DOHH2 (cell line): ENCODE results near the gene CDK14.

ENCODE experiments used
- H3F3A ChIP-seq: fragments of 200-600 bp; sonication (generic), shearing (Covaris generic); 2 replicates; pipeline ENCODE4 v1.6.0; 2016; ENCODE audit warnings: antibody characterized with exemption, mild to moderate bottlenecking; ENCODE audit not compliant: control insufficient read depth, insufficient read depth
- H3K27ac ChIP-seq: fragments of 200-600 bp; sonication (generic); 2 replicates; pipeline ENCODE4 v1.5.1; 2014; ENCODE audit warnings: low read depth, mild to moderate bottlenecking, low read length, moderate library complexity
- H3K27me3 ChIP-seq: fragments of 200-600 bp; sonication (generic); 2 replicates; pipeline ENCODE4 v1.6.1; 2014; ENCODE audit warnings: mild to moderate bottlenecking, low read length, mixed read lengths; ENCODE audit not compliant: control insufficient read depth
- H3K36me3 ChIP-seq: fragments of 200-600 bp; sonication (generic); 2 replicates; pipeline ENCODE4 v1.6.1; 2014; ENCODE audit warnings: mild to moderate bottlenecking, low read length, moderate library complexity, mixed read lengths; ENCODE audit not compliant: control insufficient read depth
- H3K4me1 ChIP-seq: fragments of 200-600 bp; sonication (generic); 2 replicates; pipeline ENCODE4 v1.6.1; 2014; ENCODE audit warnings: mild to moderate bottlenecking, low read length, mixed read lengths; ENCODE audit not compliant: control insufficient read depth
- H3K4me2 ChIP-seq: fragments of 200-600 bp; sonication (generic); 2 replicates; pipeline ENCODE4 v1.6.0; 2014; ENCODE audit warnings: mild to moderate bottlenecking, low read length, moderate library complexity
- H3K4me3 ChIP-seq: fragments of 200-600 bp; sonication (generic); 2 replicates; pipeline ENCODE4 v1.5.1; 2014; ENCODE audit warnings: mild to moderate bottlenecking, low read length, mixed read lengths
- H3K79me2 ChIP-seq: fragments of 200-600 bp; sonication (generic); 2 replicates; pipeline ENCODE4 v1.6.1; 2014; ENCODE audit warnings: mild to moderate bottlenecking, low read length, mixed read lengths; ENCODE audit not compliant: control insufficient read depth
- H3K9me2 ChIP-seq: fragments of 200-600 bp; sonication (generic); replicated peaks from 2 replicates; pipeline ENCODE4 v1.6.1; 2014; ENCODE audit warnings: mild to moderate bottlenecking, low read length, mixed read lengths; ENCODE audit not compliant: control insufficient read depth
- H3K9me3 ChIP-seq: fragments of 200-600 bp; sonication (generic); 2 replicates; pipeline ENCODE4 v1.6.1; 2014; ENCODE audit warnings: antibody characterized with exemption, low read length, mixed read lengths; ENCODE audit not compliant: control insufficient read depth, insufficient read depth
- H4K20me1 ChIP-seq: fragments of 200-600 bp; sonication (generic); 2 replicates; pipeline ENCODE4 v1.6.0; 2014; ENCODE audit warnings: low read depth, mild to moderate bottlenecking, antibody characterized with exemption, low read length, moderate library complexity; ENCODE audit not compliant: control insufficient read depth, insufficient read depth
- CTCF ChIP-seq: fragments of 200-600 bp; sonication (generic); IDR thresholded peaks from one replicate; pipeline ENCODE4 v1.5.1; 2014; ENCODE audit warnings: antibody characterized with exemption, mild to moderate bottlenecking, low read depth, low read length; ENCODE audit not compliant: poor library complexity, severe bottlenecking
- EZH2phosphoT487 ChIP-seq: fragments of 200-600 bp; sonication (generic); IDR thresholded peaks from 2 replicates; pipeline ENCODE4 v1.6.1; 2017; ENCODE audit warnings: borderline replicate concordance, mild to moderate bottlenecking, antibody characterized with exemption, low read length, moderate library complexity, mixed read lengths

Gene CDK14

GRCh38 chr7:90972906-90973550 lies 376.9 kb downstream of the CDK14 start:
- TF ChIP-seq CTCF: no peak
- no peak for TF ChIP-seq EZH2phosphoT487
- Histone ChIP-seq H3F3A (no peaks in the 10 kb centered on the region), H3K36me3 (peaks cover 47% of the 10 kb centered on the region), H3K4me1 (no peaks in the 10 kb centered on the region), H3K9me2 (no peaks in the 10 kb centered on the region), H3K4me3 (no peak overlapping the region), H3K79me2 (no peaks in the 10 kb centered on the region), H3K9me3 (peaks cover 27% of the 10 kb centered on the region), H4K20me1 (no peaks in the 10 kb centered on the region), H3K27me3 (no peaks in the 10 kb centered on the region), H3K4me2 (no peak overlapping the region), H3K27ac (no peak overlapping the region)

GRCh38 chr7:90977056-90977455 lies 380.9 kb downstream of the CDK14 start:
- Histone ChIP-seq H3K4me1 (no peaks in the 10 kb centered on the region), H3F3A (no peaks in the 10 kb centered on the region), H4K20me1 (no peaks in the 10 kb centered on the region), H3K9me3 (peaks cover 38% of the 10 kb centered on the region), H3K36me3 (peaks cover 60% of the 10 kb centered on the region), H3K27me3 (no peaks in the 10 kb centered on the region), H3K4me2 (no peak overlapping the region), H3K9me2 (no peaks in the 10 kb centered on the region), H3K4me3 (no peak overlapping the region), H3K27ac (no peak overlapping the region), H3K79me2 (no peaks in the 10 kb centered on the region)
- TF ChIP-seq EZH2phosphoT487: no peak
- no peak for TF ChIP-seq CTCF

GRCh38 chr7:90980545-90980944 lies 384.4 kb downstream of the CDK14 start:
- Histone ChIP-seq H4K20me1 (no peaks in the 10 kb centered on the region), H3K9me3 (peaks cover 43% of the 10 kb centered on the region), H3K9me2 (no peaks in the 10 kb centered on the region), H3K4me3 (no peak overlapping the region), H3K27ac (no peak overlapping the region), H3K79me2 (no peaks in the 10 kb centered on the region), H3K4me2 (no peak overlapping the region), H3K27me3 (no peaks in the 10 kb centered on the region), H3K4me1 (peaks cover 6% of the 10 kb centered on the region), H3F3A (no peaks in the 10 kb centered on the region), H3K36me3 (peaks cover 79% of the 10 kb centered on the region)
- TF ChIP-seq CTCF: no peak
- TF ChIP-seq EZH2phosphoT487: no peak
